Ureter (tissue), 1 donor: ENCODE measurements around the gene LRRC1. TPM values are rescaled to one million over a fixed set of nuclear protein-coding genes. Genes with fewer than 3 reads are reported as not detected.

Source experiments
- DNase-seq: peaks from one replicate; pipeline ENCODE4 v3.0.0-alpha.2; 2020; ENCODE audit warnings: low spot score
- total RNA-seq: library from RNA; stranded (reverse); gene quantifications from one replicate; pipeline ENCODE4 v1.2.4, GENCODE V29; 2023
- donor health status: DM: yes; HTN: yes; CAD: no.

LRRC1 gene
- total RNA-seq, 1 donor from 2014 or later = 46.9 TPM

DNA sequence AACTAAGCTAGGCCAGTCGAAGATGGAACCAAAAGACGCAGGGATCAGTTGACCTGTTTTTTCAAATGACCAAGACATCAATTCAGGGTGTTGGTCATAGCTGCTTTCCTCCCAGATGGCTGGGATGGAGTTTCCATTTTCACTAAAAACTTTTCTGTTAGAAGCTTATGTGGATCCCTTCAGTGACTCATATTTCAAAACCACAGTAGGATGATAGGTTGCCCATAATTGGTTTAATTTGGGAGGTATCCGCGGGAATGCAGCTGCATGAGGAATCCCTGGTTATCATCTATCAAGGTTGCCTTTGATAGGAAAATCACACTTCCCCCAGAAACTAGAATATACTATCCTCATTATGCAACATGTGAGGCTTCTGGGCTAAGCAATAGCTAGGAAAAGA lies 165.5 kb downstream of the LRRC1 start:
- no peak for DNase-seq

GRCh38 chr6:53961679-53962370 lies 167.0 kb downstream of the LRRC1 start:
- DNase-seq = no peak

DNA sequence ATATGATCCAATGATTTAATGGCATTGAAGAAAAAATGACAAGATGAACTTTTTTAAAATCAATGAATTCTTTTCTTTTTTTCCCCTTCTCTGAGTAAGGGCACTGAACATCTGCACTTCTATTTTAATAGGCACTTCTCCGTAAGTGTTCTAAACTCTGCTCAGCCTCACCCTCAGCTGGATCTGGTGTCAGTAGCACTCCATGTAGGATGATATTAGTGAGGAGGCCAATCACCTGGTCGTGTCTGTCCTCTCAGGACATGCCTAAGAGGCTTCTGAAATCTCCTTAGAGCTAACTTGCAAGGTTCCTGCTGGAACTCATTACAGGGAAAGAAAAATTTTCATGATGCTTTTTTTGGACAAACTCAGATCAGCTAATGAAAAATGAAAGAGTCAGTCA lies 167.8 kb downstream of the LRRC1 start:
- no peak for DNase-seq

GRCh38 chr6:53967415-53967814 lies 172.6 kb downstream of the LRRC1 start:
- no peak for DNase-seq

Other genes starting within 250 kb of the LRRC1 start
- 120 TPM for gene GCLC, start 249.9 kb upstream of the LRRC1 start, total RNA-seq
- gene KLHL31, start 129.2 kb upstream of the LRRC1 start, total RNA-seq = 0.91 TPM